ENCODE data around the gene C9orf40. TPM values are rescaled to one million over a fixed set of nuclear protein-coding genes. Genes with fewer than 3 reads are reported as not detected.

C9orf40 gene
- total RNA-seq, 1 donor from 2014 or later: 3.0 TPM

DNA sequence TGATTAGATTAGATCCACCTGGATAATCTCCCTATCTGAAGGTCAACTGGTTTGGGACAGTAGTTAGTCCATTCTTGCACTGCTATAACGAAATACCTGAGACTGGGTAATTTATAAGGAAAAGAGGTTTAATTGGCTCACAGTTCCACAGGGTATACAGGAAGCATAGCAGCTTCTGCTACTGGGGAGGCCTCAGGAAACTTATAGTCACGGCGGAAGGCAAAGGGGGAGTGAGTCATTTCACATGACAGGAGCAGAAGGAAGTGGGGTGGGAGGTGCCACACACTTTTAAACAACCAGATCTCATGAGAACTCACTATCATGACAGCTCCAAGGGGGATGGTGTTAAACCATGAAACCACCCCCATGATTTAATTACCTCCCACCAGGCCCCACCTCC, 9.9 kb downstream of the C9orf40 start:
- DNase-seq (ENCODE audit: low read depth, low spot score): no peak

DNA sequence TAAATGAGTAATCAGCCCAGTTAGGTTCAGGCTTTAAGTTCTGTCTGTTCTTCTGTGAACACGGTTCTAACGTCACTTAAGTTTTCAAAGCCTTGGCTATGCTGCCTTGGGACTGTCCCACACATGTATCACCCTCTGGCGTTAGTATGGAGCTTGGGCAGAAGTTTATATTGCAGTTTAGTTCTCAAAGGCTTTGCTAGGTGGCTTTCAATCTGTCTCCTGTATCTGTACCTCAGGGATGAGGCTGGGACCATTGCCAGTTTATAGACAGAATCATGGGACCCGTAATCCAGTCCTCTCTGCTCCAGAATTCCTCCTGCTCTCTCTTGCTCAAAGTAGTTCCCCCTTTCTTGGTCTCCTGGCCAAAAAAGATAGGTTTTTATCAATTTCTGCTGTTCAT, 12.1 kb downstream of the C9orf40 start:
- no peak for DNase-seq (ENCODE audit: low read depth, low spot score)

DNA sequence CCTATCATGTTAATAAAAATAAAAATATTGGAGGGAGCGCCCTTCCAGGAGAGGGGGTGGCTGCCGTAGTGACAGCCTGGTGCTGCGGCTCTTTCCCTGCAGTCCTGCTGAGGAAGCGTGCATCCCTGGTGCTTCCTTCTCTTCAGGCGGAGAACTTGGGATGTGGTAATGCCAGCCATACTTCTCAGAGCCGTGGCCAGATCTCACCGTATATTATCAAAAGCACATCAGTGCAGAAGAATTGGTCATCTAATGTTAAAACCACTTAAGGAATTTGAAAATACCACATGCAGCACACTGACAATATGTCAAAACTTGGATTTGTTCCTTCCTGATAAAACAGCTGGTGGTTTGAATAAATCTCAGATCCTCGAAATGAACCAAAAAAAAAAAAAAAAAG, 17.7 kb downstream of the C9orf40 start:
- DNase-seq (ENCODE audit: low read depth, low spot score): no peak

DNA sequence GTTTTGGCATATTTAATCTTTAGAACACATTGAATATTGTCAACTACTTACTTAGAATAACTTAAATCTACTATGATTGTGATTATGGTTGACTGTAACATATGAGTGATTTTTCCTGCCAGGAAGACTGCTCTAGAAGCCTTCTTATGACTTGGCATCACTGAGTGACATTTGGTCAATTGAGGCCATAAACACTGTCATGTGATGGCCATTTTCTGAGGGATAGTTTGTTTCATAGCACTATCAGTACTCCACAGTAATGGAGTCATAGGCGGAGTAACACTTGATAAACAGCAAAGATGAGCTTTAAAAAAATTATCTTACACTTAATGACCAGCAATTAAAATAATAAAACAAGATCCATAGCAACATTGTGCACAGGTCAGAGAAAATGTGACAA, 31.0 kb downstream of the C9orf40 start:
- no peak for DNase-seq (ENCODE audit: low read depth, low spot score)

DNA sequence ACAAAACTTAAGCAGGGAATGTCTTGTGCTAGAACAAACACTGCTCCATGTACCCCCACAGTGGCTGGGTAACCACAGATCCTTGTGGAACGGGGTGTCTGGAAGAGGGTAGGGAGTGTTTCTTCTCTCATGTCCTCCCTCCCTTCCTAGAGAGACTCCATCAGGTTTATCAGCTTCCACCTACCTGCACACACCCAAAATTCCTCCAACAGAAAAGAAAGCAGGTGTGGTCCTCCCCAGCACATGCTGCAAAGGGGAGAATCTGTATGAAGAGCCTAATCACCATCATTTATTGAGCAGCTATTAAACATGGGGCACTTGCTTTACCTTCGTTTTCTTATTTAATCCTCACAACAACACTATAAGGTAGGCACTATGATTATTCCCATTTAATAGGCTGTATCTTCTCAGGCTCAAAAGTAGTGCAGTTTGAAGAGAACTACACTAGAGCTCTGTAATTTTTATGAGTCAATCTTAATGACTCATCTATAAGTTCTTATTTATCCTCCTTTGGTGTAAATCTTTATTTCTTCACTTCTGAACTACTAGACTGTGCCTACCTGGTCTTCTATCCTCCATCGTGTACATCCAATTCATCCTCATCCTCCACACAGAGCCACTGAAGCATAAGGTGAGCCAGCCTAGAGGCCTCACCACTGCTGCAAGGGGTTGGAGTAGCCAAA, 31.6 kb downstream of the C9orf40 start:
- no peak for DNase-seq (ENCODE audit: low read depth, low spot score)

DNA sequence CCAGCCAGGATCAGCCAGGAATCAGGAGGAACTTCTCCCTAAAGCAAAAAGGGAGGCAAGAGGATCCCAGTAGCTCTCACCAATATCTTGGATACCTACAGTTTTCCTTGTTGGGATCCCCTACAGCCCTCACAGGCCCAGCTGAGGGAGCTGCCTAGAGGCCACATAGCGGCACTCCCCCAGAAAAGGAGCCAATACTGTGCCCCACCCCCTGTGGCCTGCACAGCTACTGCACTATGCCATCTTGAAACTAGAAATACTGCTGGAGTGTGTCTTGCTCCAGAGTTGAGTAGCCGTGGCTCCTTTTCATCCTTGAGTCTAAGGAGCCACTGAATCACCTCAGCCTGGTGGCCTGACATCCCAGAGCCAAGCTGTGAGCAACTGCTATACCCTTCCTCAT, 42.7 kb downstream of the C9orf40 start:
- no peak for DNase-seq (ENCODE audit: low read depth, low spot score)

DNA sequence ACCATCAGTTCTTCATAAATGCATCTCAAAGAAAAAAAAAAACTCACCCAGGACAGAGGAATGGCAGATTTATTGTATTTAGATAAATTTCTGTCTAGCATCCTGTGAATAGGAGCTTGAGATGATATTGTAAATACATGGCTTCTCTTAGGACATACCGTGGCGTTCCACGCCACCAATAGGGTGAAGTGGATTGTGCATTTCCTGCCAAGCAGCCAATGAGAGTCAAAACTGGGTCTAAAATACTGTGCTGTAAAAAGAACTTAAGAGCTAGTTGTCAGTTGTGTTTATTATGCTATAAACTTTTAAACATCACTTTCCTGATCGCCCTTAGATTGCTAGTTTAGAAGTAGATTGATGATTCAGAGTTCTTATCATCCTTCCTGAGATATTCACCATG, 44.0 kb downstream of the C9orf40 start:
- no peak for DNase-seq (ENCODE audit: low read depth, low spot score)

DNA sequence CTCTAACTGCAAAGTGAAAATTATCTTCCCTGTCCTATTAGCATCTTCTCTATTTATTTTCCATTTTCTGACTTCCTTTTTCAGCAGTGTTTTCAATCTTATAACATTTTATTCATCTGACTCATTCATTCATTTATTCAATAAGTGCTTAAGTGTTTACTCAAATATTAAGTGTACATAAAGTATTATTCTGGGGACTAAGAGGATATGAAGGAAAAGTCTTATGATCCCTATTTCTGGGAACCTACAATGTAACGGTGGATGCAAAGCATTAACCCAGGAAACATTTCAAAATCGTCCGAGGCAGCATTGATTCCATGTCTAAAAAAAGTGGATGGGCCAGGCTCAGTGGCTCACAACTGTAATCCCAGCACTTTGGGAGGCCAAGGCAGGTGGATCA, 45.6 kb downstream of the C9orf40 start:
- DNase-seq (ENCODE audit: low read depth, low spot score): no peak

DNA sequence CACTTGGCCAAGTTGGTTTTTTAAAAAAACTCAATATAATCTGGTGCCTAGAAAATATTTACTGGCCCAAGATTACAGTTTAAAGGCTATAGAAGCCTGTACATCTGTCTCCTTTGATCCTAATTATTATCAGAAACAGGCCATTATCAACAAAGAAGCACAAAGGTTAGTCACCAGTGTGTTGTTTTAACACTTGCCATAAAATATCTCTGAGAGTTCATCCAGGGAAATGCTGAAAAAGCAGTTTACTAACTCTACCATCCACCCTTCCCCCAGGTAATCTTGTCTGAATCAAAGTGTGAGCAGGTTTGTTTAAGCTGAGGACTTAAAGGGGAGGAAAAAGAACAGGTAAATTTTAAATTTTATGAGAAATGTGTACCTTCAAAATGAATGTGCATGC, 51.7 kb downstream of the C9orf40 start:
- DNase-seq (ENCODE audit: low read depth, low spot score): no peak

Other genes with a start within 250 kb of the C9orf40 start
- 0.07 TPM in 2 replicates for gene TRPM6, start 65.0 kb downstream of the C9orf40 start, total RNA-seq
- 24.0 and 33.9 TPM in 2 replicates for gene CARNMT1, start 75.4 kb upstream of the C9orf40 start, total RNA-seq
- gene NMRK1, start 135.2 kb upstream of the C9orf40 start, total RNA-seq: 21.8 and 32.9 TPM in 2 replicates
- gene OSTF1, start 135.6 kb upstream of the C9orf40 start, total RNA-seq: 105 and 122 TPM in 2 replicates

All from pulmonary artery endothelial cell (primary cell).